SJSA1 (cell line): ENCODE measurements around the gene CTNNA3. TPM values are rescaled to one million over a fixed set of nuclear protein-coding genes. Genes with fewer than 3 reads are reported as not detected.

ENCODE experiments used
- DNase-seq, 2 experiments: peaks; one replicate each; pipeline ENCODE4 v3.0.0-alpha.2; 2015 to 2020; ENCODE audit warnings: low spot score in 2 of 2, low read depth in 1 of 2
- H3K27ac ChIP-seq: fragments of 250-450 bp; sonication (Bioruptor Pico); 2 replicates; pipeline ENCODE4 v1.5.1; 2020; ENCODE audit warnings: mild to moderate bottlenecking, moderate library complexity
- H3K27me3 ChIP-seq: fragments of 250-450 bp; sonication (Bioruptor Pico); replicated peaks from 2 replicates; pipeline ENCODE4 v1.5.1; 2020; ENCODE audit warnings: mild to moderate bottlenecking, moderate library complexity
- H3K36me3 ChIP-seq: fragments of 250-450 bp; sonication (Bioruptor Pico); 2 replicates; pipeline ENCODE4 v1.5.1; 2020; ENCODE audit warnings: mild to moderate bottlenecking
- H3K4me1 ChIP-seq: fragments of 250-450 bp; sonication (Bioruptor Pico); replicated peaks from 2 replicates; pipeline ENCODE4 v1.6.1; 2021; ENCODE audit warnings: mild to moderate bottlenecking
- H3K4me3 ChIP-seq: fragments of 250-450 bp; sonication (Bioruptor Pico); 2 replicates; pipeline ENCODE4 v1.5.1; 2020; ENCODE audit warnings: mild to moderate bottlenecking
- H3K9me3 ChIP-seq: fragments of 250-450 bp; sonication (Bioruptor Pico); replicated peaks from 2 replicates; pipeline ENCODE4 v1.5.1; 2020; ENCODE audit warnings: mild to moderate bottlenecking
- total RNA-seq: library from RNA; depleted of rRNA; stranded (reverse); fragments of >200 nt; shearing (Covaris generic); gene quantifications from 2 replicates; pipeline ENCODE4 v1.2.3, GENCODE V29; 2014

CTNNA3 gene
- total RNA-seq, 1 experiment from 2014 or later = 0.18 TPM

- no peaks in the 10 kb centered on the region for H3K27me3 ChIP-seq
- no peak for DNase-seq
- no peaks in the 10 kb centered on the region for H3K36me3 ChIP-seq
- no peak overlapping the region for H3K4me3 ChIP-seq
- no peak overlapping the region for H3K27ac ChIP-seq
- H3K9me3 ChIP-seq = no peaks in the 10 kb centered on the region; the same call in 1 of the 2 replicates
- H3K4me1 ChIP-seq = no peaks in the 10 kb centered on the region
Observed at GRCh38 chr10:66095610-66096009, 1600.4 kb downstream of the CTNNA3 start.

DNA sequence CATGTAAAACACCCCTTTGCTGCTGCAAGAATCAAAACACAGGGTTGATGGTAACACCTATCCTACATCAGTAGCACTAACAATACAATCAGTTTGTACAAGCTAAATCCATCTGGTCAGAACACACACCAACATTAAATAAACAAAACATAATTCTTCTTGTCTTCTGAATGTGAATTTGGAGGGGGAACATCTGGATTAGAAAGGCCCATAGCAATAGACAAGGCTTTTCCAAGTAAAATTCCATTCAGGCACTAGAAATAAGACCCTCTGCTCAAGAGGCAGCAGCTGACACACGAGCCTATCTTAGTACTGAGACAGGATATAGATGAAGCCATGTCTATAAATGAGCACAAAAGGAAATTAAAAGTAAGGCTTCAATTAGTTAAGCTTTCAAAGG, 1610.1 kb downstream of the CTNNA3 start:
- Histone ChIP-seq H3K4me3 (no peak overlapping the region), H3K27ac (no peak overlapping the region), H3K36me3 (no peaks in the 10 kb centered on the region), H3K4me1 (no peaks in the 10 kb centered on the region), H3K9me3 (no peaks in the 10 kb centered on the region), H3K27me3 (no peaks in the 10 kb centered on the region)
- DNase-seq = no peak

DNA sequence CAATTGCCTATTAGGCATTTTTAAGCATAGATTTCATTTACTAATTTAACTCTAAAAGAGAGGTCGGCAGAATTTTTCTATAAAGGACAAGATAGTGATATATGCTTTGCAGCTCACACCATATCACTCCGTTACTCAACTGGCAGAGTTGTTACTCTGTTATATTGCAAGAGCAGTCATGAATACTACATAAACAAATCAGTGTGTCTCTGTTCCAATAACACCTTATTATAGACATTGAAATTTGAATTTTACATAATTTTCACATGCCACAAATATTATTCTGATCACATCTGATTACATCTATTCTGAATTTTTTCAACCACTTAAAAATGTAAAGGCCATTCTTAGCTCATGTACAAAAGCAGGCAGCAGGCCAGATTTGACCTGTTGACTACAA, 1624.1 kb downstream of the CTNNA3 start:
- H3K4me1 ChIP-seq = no peaks in the 10 kb centered on the region
- no peaks in the 10 kb centered on the region for H3K36me3 ChIP-seq
- H3K27ac ChIP-seq = no peak overlapping the region

DNA sequence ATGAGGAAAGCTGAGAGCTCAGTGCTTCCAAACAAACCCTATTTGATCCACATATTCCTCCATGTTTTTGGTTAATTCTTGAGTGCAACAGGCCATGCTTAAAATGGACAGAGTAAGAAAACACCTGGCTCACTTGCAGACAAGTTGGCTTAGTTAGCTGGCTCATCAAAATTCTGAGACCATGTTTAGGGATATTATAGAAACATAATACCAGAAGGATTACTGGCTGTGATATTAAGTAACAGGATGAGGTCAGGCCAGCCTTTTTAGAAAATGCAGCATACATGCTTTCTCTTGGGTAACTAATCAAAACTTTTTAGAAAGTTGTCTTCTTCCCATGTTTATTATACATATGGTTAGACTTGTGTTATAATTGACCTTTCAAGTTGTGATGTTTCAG, 1637.4 kb downstream of the CTNNA3 start:
- no peaks in the 10 kb centered on the region for H3K36me3 ChIP-seq
- no peaks in the 10 kb centered on the region for H3K27me3 ChIP-seq

More for the DNA sequence above, 1624.1 kb downstream of the CTNNA3 start:
- Histone ChIP-seq H3K4me3 (no peak overlapping the region), H3K9me3 (no peaks in the 10 kb centered on the region; the same call in 1 of the 2 replicates), H3K27me3 (no peaks in the 10 kb centered on the region)
- no peak for DNase-seq

GRCh38 chr10:66049335-66049734, 1646.7 kb downstream of the CTNNA3 start:
- H3K4me1 ChIP-seq = no peaks in the 10 kb centered on the region
- no peak overlapping the region for H3K4me3 ChIP-seq
- H3K27me3 ChIP-seq = no peaks in the 10 kb centered on the region

More for the DNA sequence above, 1637.4 kb downstream of the CTNNA3 start:
- DNase-seq = no peak
- Histone ChIP-seq H3K4me3 (no peak overlapping the region), H3K4me1 (no peaks in the 10 kb centered on the region), H3K9me3 (peaks cover 6% of the 10 kb centered on the region; the same call in 1 of the 2 replicates), H3K27ac (no peak overlapping the region)

GRCh38 chr10:66045859-66046258, 1650.1 kb downstream of the CTNNA3 start:
- Histone ChIP-seq H3K9me3 (no peaks in the 10 kb centered on the region; the same call in 1 of the 2 replicates), H3K4me1 (no peaks in the 10 kb centered on the region), H3K36me3 (no peaks in the 10 kb centered on the region), H3K27me3 (no peaks in the 10 kb centered on the region), H3K27ac (no peak overlapping the region), H3K4me3 (no peak overlapping the region)
- DNase-seq = no peak

More at GRCh38 chr10:66049335-66049734, 1646.7 kb downstream of the CTNNA3 start:
- H3K36me3 ChIP-seq = no peaks in the 10 kb centered on the region
- no peak for DNase-seq
- H3K27ac ChIP-seq = no peak overlapping the region
- no peaks in the 10 kb centered on the region; the same call in 1 of the 2 replicates for H3K9me3 ChIP-seq

- Histone ChIP-seq H3K36me3 (no peaks in the 10 kb centered on the region), H3K9me3 (no peaks in the 10 kb centered on the region; the same call in 1 of the 2 replicates), H3K27me3 (no peaks in the 10 kb centered on the region), H3K27ac (no peak overlapping the region), H3K4me1 (no peaks in the 10 kb centered on the region), H3K4me3 (no peak overlapping the region)
- DNase-seq = no peak
Observed at GRCh38 chr10:66041771-66042170, 1654.2 kb downstream of the CTNNA3 start.

- H3K27ac ChIP-seq = no peak overlapping the region
- H3K36me3 ChIP-seq = no peaks in the 10 kb centered on the region
- no peaks in the 10 kb centered on the region for H3K9me3 ChIP-seq
- no peak overlapping the region for H3K4me3 ChIP-seq
- no peaks in the 10 kb centered on the region for H3K27me3 ChIP-seq
- DNase-seq = no peak
- no peaks in the 10 kb centered on the region for H3K4me1 ChIP-seq
Observed at GRCh38 chr10:66038623-66039022, 1657.4 kb downstream of the CTNNA3 start.

DNA sequence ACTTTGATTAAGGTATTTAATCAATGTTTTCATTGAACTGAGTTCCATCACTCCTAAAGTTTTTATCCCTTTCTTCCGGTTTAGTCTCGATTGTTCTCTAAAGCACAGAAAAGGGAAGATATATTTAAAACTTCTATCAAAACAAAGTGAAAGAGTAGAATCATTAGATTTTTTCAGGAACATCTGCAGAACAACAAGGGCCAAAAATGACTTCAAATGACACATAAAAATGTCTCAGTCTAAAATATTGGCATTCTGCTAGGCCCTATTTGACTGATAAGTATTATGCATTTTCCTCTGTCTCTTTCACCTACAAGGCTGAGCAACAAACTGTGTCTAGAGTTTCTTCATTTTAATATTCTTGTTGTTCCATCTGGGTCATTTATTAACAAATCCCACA, 1669.7 kb downstream of the CTNNA3 start:
- peaks cover 4% of the 10 kb centered on the region; the same call in 1 of the 2 replicates for H3K9me3 ChIP-seq
- H3K36me3 ChIP-seq = no peaks in the 10 kb centered on the region
- no peaks in the 10 kb centered on the region for H3K4me1 ChIP-seq
- DNase-seq = no peak
- no peaks in the 10 kb centered on the region for H3K27me3 ChIP-seq
- H3K4me3 ChIP-seq = no peak overlapping the region
- H3K27ac ChIP-seq = no peak overlapping the region

GRCh38 chr10:66025186-66025585, 1670.8 kb downstream of the CTNNA3 start:
- Histone ChIP-seq H3K27me3 (no peaks in the 10 kb centered on the region), H3K36me3 (no peaks in the 10 kb centered on the region), H3K4me3 (no peak overlapping the region), H3K4me1 (no peaks in the 10 kb centered on the region), H3K27ac (no peak overlapping the region), H3K9me3 (peaks cover 4% of the 10 kb centered on the region; the same call in 1 of the 2 replicates)
- no peak for DNase-seq

DNA sequence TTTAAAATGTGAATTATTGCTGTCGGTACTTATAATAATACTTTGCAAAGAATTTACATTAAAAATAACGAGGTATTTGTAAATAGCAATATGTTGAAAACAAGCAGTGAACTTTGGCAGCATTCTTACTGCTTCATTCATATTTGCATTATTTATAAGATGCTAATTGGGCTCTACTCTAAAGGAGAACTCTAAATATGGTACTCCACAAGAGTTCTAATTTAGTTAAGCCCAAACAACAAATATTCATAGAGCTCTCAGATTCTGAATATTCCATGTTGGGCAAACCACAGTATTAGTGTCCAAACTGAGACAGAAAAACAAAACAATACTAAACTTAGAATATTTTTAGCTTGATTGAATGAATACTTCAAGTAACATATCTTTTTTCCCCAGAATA, 1674.6 kb downstream of the CTNNA3 start:
- Histone ChIP-seq H3K27ac (no peak overlapping the region), H3K4me1 (no peaks in the 10 kb centered on the region), H3K4me3 (no peak overlapping the region), H3K9me3 (0 out of 2 replicates have a peak, but pooled peaks cover 2% of the 10 kb centered on the region), H3K36me3 (no peaks in the 10 kb centered on the region), H3K27me3 (no peaks in the 10 kb centered on the region)
- DNase-seq = no peak

DNA sequence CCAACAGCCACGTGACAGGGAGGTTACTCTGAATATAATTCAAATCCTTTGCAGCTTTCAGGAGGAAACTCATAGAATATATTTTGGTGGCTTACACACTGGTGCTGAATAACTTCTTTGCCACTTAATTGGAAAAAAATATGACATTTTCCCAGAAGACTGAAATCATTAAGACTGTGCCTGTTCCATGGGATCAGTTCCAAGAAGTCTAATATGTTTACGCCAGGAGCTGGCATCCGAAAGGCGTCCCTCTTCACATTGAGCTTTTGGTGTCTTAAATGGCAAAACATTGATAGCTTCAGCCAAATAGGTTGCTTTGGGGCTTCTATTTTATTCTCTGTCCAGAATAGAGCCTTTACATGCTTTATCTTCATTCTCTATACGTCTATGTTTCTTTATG, 1687.8 kb downstream of the CTNNA3 start:
- H3K4me3 ChIP-seq = no peak overlapping the region
- DNase-seq = no peak

GRCh38 chr10:66006411-66006810, 1689.6 kb downstream of the CTNNA3 start:
- H3K9me3 ChIP-seq = peaks cover 3% of the 10 kb centered on the region; the same call in 1 of the 2 replicates
- H3K36me3 ChIP-seq = no peaks in the 10 kb centered on the region
- H3K4me3 ChIP-seq = no peak overlapping the region
- H3K27ac ChIP-seq = no peak overlapping the region
- H3K4me1 ChIP-seq = no peaks in the 10 kb centered on the region
- no peaks in the 10 kb centered on the region for H3K27me3 ChIP-seq
- no peak for DNase-seq

More for the DNA sequence above, 1687.8 kb downstream of the CTNNA3 start:
- Histone ChIP-seq H3K27me3 (no peaks in the 10 kb centered on the region), H3K9me3 (peaks cover 3% of the 10 kb centered on the region; the same call in 1 of the 2 replicates), H3K36me3 (no peaks in the 10 kb centered on the region), H3K4me1 (no peaks in the 10 kb centered on the region), H3K27ac (no peak overlapping the region)

GRCh38 chr10:65993451-65993850, 1702.5 kb downstream of the CTNNA3 start:
- no peak for DNase-seq
- Histone ChIP-seq H3K9me3 (0 out of 2 replicates have a peak, but pooled peaks cover 4% of the 10 kb centered on the region), H3K27me3 (no peaks in the 10 kb centered on the region), H3K4me1 (no peaks in the 10 kb centered on the region), H3K36me3 (no peaks in the 10 kb centered on the region), H3K27ac (no peak overlapping the region), H3K4me3 (no peak overlapping the region)

- no peaks in the 10 kb centered on the region for H3K36me3 ChIP-seq
- no peak overlapping the region for H3K4me3 ChIP-seq
- H3K4me1 ChIP-seq = no peaks in the 10 kb centered on the region
Observed at GRCh38 chr10:65968871-65969270, 1727.1 kb downstream of the CTNNA3 start.

More at GRCh38 chr10:65968871-65969270, 1727.1 kb downstream of the CTNNA3 start:
- peaks cover 5% of the 10 kb centered on the region for H3K9me3 ChIP-seq
- no peaks in the 10 kb centered on the region for H3K27me3 ChIP-seq
- DNase-seq = no peak
- H3K27ac ChIP-seq = no peak overlapping the region
